HEK293T (cell line): ENCODE results near the gene CTIF.
A peak's percentile ranks its signal among the peaks of the same experiment; 100 is the strongest.

Source experiments
- ARNT ChIP-seq: fragments of 450-650 bp; IDR thresholded peaks from 2 replicates; pipeline ENCODE4 v1.6.1; 2017; ENCODE audit warnings: mild to moderate bottlenecking
- BHLHE40 ChIP-seq: fragments of 450-650 bp; IDR thresholded peaks from 2 replicates; pipeline ENCODE4 v1.6.1; 2016; ENCODE audit warnings: mild to moderate bottlenecking, moderate library complexity, borderline replicate concordance
- FOXA1 ChIP-seq: fragments of 450-650 bp; IDR thresholded peaks from 2 replicates; pipeline ENCODE4 v1.6.1; 2016; ENCODE audit warnings: mild to moderate bottlenecking
- FOXK2 ChIP-seq: fragments of 450-650 bp; IDR thresholded peaks from 2 replicates; pipeline ENCODE4 v1.6.1; 2016; ENCODE audit warnings: mild to moderate bottlenecking
- LEF1 ChIP-seq: fragments of 450-650 bp; IDR thresholded peaks from 2 replicates; pipeline ENCODE4 v1.6.1; 2017; ENCODE audit warnings: mild to moderate bottlenecking, borderline replicate concordance
- SUZ12 ChIP-seq: fragments of 450-650 bp; IDR thresholded peaks from 2 replicates; pipeline ENCODE4 v1.6.1; 2016; ENCODE audit warnings: mild to moderate bottlenecking
- TARDBP ChIP-seq: fragments of 450-650 bp; IDR thresholded peaks from 2 replicates; pipeline ENCODE4 v1.6.1; 2016
- TF ChIP-seq, protein P1 (sequence below): fragments of 450-650 bp; IDR thresholded peaks from 2 replicates; pipeline ENCODE4 v1.6.1; 2016

DNA sequence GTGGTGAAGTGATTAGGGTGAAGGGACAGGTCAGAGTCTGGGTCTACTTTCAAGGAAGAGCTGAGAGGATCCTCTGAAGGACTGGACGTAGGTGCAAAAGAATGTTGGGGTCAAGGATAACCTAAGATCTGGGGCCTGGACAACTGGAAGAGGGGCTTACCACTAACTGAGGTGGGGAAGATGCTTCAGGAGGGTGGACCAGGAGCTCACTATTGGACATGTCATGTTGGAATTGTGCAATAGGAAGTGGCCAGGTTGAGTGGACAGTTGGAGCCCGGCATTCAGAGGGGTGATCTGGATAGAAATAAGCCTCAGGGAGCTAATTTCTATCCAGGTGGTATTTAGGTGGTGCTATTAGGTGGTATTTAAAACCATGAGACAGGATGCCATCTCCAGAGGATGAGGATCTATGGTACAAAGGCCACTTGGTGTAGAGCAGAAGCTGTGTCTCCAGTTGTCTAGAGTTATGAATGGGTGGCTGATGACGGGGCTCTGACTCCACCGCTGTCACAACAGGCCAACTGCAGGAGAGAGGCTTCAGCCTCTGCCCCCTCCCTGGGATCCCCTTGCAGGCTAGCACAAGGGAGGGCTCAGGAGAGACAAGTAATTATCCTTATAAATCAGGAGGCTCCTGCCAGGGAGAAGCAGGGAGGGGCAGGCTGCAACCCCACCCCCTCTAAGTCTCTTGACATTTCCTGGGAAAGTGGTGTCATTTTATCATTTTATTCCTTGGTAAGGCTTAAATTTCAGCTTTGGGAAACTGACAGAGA, 254.0 kb downstream of the CTIF start:
- TF ChIP-seq, protein P1, sequence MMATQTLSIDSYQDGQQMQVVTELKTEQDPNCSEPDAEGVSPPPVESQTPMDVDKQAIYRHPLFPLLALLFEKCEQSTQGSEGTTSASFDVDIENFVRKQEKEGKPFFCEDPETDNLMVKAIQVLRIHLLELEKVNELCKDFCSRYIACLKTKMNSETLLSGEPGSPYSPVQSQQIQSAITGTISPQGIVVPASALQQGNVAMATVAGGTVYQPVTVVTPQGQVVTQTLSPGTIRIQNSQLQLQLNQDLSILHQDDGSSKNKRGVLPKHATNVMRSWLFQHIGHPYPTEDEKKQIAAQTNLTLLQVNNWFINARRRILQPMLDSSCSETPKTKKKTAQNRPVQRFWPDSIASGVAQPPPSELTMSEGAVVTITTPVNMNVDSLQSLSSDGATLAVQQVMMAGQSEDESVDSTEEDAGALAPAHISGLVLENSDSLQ: 0 out of 2 replicates have a peak, but pooled peaks have one; percentile 19
- TF ChIP-seq ARNT (no peak), FOXA1 (no peak), SUZ12 (no peak), BHLHE40 (no peak), TARDBP (no peak), FOXK2 (no peak), LEF1 (no peak)
